AML-193 (cell line): ENCODE results near the gene ZNF484.
"Not testable (repeated sequence)": the region's sequence is repeated elsewhere in the genome, so short reads cannot be mapped to it uniquely, and the experiment has no call there.

Source experiments
- DNase-seq, 2 experiments: peaks; one replicate each; lab custom pipeline; 2025; lab: John Stamatoyannopoulos, UW

The ZNF484 gene

GRCh38 chr9:92860867-92861266 lies 17.0 kb downstream of the ZNF484 start:
- DNase-seq: no peak

- no peak for DNase-seq
Observed at GRCh38 chr9:92857236-92857635, 20.6 kb downstream of the ZNF484 start.

DNA sequence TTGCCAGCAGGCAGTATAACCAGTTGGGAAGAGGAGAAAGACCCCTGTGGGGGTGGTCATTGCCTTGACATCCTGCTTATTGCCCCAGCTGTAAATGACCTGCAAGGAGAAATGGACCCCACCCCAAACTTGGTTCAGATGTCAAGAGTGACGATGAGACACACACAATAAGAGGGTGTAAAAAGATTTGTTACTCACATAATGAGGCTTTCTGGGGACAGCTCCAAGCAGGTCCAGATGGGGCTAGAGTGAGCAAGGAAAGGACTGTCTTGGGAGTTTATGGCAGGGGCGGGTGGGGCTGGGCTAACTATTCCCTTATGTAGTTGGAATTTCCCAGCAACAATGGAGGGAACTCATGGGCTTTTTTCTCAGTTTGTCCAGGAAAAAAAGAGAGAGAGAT lies 24.1 kb downstream of the ZNF484 start:
- DNase-seq: no peak

DNA sequence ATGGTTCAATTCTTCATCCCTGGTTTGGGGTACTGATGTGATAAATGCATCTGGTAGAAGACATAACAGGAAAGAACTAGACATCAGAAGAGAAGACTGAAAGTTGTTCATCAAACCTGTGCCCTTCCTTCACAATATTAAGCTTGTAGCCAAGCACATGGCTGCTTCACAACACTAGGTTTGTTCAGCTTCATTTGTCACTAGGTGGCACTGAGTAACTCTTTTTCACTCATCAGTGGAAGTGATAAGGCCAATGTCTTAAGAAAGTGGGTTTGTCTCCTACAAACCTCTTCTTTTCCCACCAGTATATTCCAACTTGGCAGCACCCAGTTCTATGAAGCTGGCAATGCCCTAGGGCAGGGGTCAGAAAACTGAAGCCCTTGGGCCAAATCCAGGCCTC lies 26.9 kb downstream of the ZNF484 start:
- DNase-seq: no peak

GRCh38 chr9:92848740-92849139 lies 29.1 kb downstream of the ZNF484 start:
- DNase-seq: not testable (repeated sequence)

- DNase-seq: no peak
Observed at GRCh38 chr9:92846662-92847145, 31.1 kb downstream of the ZNF484 start.

- DNase-seq: not testable (repeated sequence)
Observed at GRCh38 chr9:92838411-92838810, 39.4 kb downstream of the ZNF484 start.

- DNase-seq: no peak
Observed at GRCh38 chr9:92837191-92837590, 40.6 kb downstream of the ZNF484 start.

GRCh38 chr9:92829420-92829819 lies 48.4 kb downstream of the ZNF484 start:
- no peak for DNase-seq

GRCh38 chr9:92825065-92825464 lies 52.8 kb downstream of the ZNF484 start:
- not testable (repeated sequence) for DNase-seq

DNA sequence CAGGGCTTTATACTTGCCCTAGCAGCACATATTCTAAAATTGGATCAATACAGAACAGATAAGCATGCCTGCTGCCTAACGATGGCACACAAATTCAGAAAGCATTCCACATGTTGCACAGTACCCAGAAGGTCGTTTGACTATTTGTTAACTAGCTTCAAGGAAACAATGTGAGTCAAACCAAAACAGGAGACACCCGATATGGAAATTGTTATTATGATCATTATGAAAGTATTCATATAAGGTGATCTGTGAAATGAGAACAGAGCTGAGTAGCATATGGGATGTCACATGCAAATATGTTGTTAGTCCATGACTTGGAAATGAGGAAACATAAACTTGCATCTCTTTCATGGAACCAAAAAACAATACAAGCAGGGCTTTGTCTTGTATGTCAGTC lies 56.9 kb downstream of the ZNF484 start:
- no peak for DNase-seq

- DNase-seq: not testable (repeated sequence)
Observed at GRCh38 chr9:92819898-92820297, 57.9 kb downstream of the ZNF484 start.

GRCh38 chr9:92809629-92810326 lies 68.1 kb downstream of the ZNF484 start:
- DNase-seq: not testable (repeated sequence)

DNA sequence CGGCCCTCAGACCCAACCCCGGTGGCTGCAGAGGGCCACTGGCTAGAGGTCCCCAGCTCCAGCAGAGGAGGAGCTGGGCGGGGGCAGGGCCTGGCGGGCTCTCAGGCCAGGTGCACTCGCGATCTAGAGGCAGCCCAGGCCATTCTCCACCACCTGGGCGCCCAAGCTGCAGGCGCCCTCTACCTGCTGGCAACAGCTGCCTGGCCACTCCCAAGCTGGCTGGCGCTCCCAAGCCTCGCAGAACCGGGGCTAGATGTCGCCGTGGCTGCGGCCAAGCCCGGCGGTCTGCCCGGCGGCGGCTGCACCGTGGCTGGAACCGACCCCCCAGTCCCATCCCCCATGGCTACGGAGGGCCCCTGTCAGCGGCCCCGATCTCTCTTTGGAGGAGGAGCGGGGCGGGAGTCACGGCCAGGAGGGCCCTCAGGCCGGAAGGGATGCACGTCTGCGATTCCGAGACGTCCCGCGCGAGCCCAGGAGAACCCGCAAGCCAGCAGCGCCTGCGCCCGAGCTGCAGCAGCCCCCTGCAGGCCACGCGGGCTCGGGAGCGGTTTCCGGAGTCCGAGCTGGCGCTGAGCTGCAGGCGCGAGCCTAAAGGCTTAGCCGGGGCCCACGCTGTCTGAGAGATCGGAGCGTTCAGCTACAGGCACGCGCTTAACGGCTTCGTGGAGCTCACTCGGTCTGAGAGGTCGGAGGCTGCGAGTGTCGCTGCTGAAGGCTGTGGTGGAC lies 68.9 kb downstream of the ZNF484 start:
- DNase-seq: no peak

DNA sequence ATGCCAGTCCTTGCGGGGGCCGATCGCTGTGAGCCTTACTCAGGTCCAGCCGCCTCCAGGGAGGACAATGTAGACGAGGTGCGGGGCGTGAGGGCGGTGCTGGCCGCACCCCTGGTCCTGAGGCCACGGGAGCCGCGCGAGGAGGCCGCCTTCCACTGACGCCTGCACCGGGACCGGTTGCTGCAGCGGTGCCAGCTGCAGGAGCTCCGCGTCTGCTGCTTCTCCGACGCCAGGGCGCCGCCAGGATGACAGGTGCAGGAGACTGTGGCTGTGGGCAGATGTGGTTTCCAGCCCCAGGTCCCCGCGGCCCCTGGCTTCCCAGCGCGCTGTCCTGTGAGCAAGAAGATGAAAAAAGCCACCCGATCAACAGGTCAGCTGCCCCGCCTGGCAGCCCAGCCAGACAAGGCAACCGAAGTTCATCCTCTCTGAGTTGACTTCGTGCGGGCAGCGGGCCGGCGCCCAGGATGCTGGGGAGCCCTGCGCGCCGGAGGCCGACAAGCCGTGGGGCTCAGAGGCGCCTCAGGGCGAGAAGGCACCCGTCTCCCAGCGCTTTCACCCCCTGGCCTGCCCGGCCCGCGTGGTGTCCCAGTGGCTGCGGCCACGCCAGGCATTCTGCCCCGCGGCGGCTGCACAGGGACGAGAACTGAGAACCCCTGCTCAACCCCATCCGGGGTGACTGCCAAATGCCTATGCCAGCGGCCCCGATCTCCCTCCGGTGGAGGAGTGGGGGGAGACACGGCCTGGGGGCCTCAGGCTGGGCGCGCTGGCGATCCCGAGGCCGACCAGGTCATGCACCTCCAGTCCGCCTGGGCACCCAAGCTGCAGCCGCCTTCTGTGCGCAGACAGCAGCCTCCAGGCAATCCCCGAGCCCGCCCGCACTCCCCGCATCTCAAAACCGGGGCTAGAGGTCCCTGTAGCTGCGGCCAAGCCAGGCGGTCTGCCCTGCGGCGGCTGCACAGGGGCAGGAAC lies 69.8 kb downstream of the ZNF484 start:
- no peak for DNase-seq

DNA sequence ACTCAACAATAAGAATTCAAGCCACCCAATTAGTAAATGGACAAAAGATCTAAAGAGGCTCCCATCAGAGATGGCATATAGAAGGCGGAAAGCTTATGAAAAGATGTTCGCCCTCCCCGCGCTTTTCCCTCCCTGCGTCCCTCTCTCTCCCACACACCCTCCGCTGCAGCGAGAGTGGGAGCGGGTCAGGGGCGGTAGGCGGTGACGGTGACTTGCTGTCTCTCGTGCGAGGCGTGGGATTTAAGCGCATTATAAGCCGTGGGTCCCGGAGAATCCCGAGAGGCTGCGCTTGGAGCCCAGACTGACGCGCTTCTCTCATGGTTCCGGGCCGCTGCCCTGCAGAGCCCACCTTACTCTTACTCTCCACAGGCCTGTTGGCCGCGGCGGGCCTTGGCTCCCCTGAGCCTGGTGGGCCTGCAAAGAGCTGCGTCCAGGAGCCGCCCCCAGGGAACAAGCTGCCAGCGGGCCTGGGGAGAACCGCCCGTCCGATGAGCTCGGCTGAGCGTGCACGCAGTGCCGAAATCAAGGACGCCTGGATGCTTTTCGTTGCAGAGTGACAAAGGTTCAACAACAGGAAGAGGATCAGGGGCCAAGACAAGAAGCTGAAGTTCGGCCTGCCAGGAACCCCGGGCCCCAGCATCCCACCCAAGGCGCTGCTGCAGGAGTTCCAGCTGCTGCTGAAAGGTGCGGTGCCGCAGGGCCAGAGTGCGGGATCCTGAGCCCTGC lies 70.6 kb downstream of the ZNF484 start:
- no peak for DNase-seq

DNA sequence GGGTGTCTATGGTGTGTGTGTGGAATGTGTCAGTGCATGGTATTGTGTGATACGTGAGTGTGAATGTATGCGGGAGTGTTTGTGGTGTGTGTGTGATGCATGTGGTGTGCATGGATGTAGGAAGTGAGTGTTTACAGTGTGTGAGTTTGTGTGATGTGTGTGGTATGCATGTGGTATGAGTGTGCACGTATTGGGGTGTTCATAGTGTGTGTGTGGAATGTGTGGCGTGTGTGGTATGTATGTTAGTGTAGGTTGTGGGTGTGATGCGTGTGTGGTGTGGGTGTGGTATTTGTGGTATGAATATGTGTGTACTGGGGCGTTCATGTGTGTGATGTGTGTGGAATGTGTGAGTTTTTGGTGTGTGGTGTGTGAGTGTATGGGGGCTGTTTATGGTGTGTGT lies 73.1 kb downstream of the ZNF484 start:
- DNase-seq: no peak

- no peak for DNase-seq
Observed at GRCh38 chr9:92798358-92798757, 79.5 kb downstream of the ZNF484 start.

GRCh38 chr9:92796337-92796804 lies 81.5 kb downstream of the ZNF484 start:
- not testable (repeated sequence) for DNase-seq

GRCh38 chr9:92795598-92796336 lies 82.1 kb downstream of the ZNF484 start:
- DNase-seq: no peak
